K562 (cell line): ENCODE measurements around the gene MANEAL. TPM values are rescaled to one million over a fixed set of nuclear protein-coding genes. Genes with fewer than 3 reads are reported as not detected.

ENCODE experiments used
- ASH1L ChIP-seq: fragments of 450-650 bp; IDR thresholded peaks from 2 replicates; pipeline ENCODE4 v1.6.1; 2018; ENCODE audit warnings: borderline replicate concordance, mild to moderate bottlenecking, low read depth; ENCODE audit not compliant: partially characterized antibody
- BCOR ChIP-seq: fragments of 450-650 bp; IDR thresholded peaks from 2 replicates; pipeline ENCODE4 v1.6.1; 2016
- EGR1 ChIP-seq: fragments of 450-650 bp; conservative IDR thresholded peaks from 2 replicates; pipeline ENCODE4 v1.6.1; 2017; ENCODE audit warnings: mild to moderate bottlenecking
- GATAD2A ChIP-seq: fragments of 450-650 bp; IDR thresholded peaks from 2 replicates; pipeline ENCODE4 v1.6.1; 2017
- HEY1 ChIP-seq: fragments of 250-450 bp; sonication (Bioruptor Pico); IDR thresholded peaks from 2 replicates; pipeline ENCODE4 v1.5.0; 2020; ENCODE audit warnings: mild to moderate bottlenecking, moderate library complexity, borderline replicate concordance
- HNRNPH1 ChIP-seq: fragments of 200-400 bp; formaldehyde crosslinking; optimal IDR thresholded peaks from 2 replicates; pipeline ENCODE3; 2017; ENCODE audit warnings: low read depth, mild to moderate bottlenecking, low read length, moderate library complexity
- ILK ChIP-seq: fragments of 450-650 bp; IDR thresholded peaks from 2 replicates; pipeline ENCODE4 v1.6.1; 2016; ENCODE audit warnings: missing genetic modification characterization, low read depth, mild to moderate bottlenecking, missing compliant biosample characterization, moderate library complexity, borderline replicate concordance
- MEF2D ChIP-seq: conservative IDR thresholded peaks from 2 replicates; pipeline ENCODE4 v1.6.1; 2016; ENCODE audit warnings: low read depth, missing genetic modification characterization, missing compliant biosample characterization
- PHB ChIP-seq: fragments of 250-450 bp; sonication (Bioruptor Pico); IDR thresholded peaks from 2 replicates; pipeline ENCODE4 v1.5.0; 2021
- RBM22 ChIP-seq: fragments of 200-400 bp; formaldehyde crosslinking; IDR thresholded peaks from 2 replicates; pipeline ENCODE4 v1.6.1; 2018; ENCODE audit warnings: low read length, low read depth; ENCODE audit not compliant: poor library complexity, severe bottlenecking
- SRF ChIP-seq, 2 experiments: fragments of 250-450, 450-650 bp in 1 of 2; sonication (Bioruptor Pico) in 1 of 2; sonication (generic) in 1 of 2; formaldehyde crosslinking; IDR thresholded peaks; 2 replicates each; pipeline versions ENCODE4 v1.5.0 to v1.5.1; 2020 to 2022; ENCODE audit warnings: mild to moderate bottlenecking in 1 of 2, missing genetic modification reagents in 1 of 2
- TAF7 ChIP-seq: fragments of 450-650 bp; IDR thresholded peaks from 2 replicates; pipeline ENCODE4 v1.6.1; 2016; ENCODE audit warnings: missing genetic modification characterization, missing compliant biosample characterization
- ZBTB26 ChIP-seq: fragments of 450-650 bp; formaldehyde crosslinking; IDR thresholded peaks from 2 replicates; pipeline ENCODE4 v1.4.0; 2022; ENCODE audit warnings: missing genetic modification characterization
- ZBTB8A ChIP-seq: fragments of 450-650 bp; IDR thresholded peaks from 2 replicates; pipeline ENCODE4 v1.6.1; 2018; ENCODE audit warnings: mild to moderate bottlenecking, moderate library complexity; ENCODE audit not compliant: partially characterized antibody
- ZNF146 ChIP-seq: IDR thresholded peaks from one replicate; pipeline ENCODE4 v1.6.1; 2018; ENCODE audit warnings: missing compliant biosample characterization; ENCODE audit not compliant: unreplicated experiment
- ZNF224 ChIP-seq: sonication (generic); formaldehyde crosslinking; IDR thresholded peaks from 2 replicates; pipeline ENCODE4 v1.8.0; 2022; ENCODE audit warnings: mild to moderate bottlenecking, missing genetic modification reagents
- ZNF232 ChIP-seq: sonication (generic); formaldehyde crosslinking; IDR thresholded peaks from 2 replicates; pipeline ENCODE4 v1.8.0; 2022; ENCODE audit warnings: mild to moderate bottlenecking, missing genetic modification reagents
- ZNF41 ChIP-seq: fragments of 250-450 bp; sonication (Bioruptor Pico); conservative IDR thresholded peaks from 2 replicates; pipeline ENCODE4 v1.4.0; 2020; ENCODE audit warnings: mild to moderate bottlenecking
- ZNF589 ChIP-seq: fragments of 200-800 bp; sonication (Bioruptor generic); IDR thresholded peaks from 2 replicates; pipeline ENCODE4 v1.6.1; 2016; ENCODE audit warnings: low read depth, missing genetic modification characterization, missing compliant biosample characterization
- polyA plus RNA-seq, 8 experiments: library from polyadenylated mRNA; depleted of rRNA in 4 of 8; stranded (reverse) in 5 of 8; unstranded in 3 of 8; fragments of >200 nt; fragmentation: Nextera tagmentation in 2 of 8; fragmentation: Illumina TruSeq in 1 of 8; extraction: Ambion mirVana in 2 of 8; extraction: Trizol in 1 of 8; gene quantifications; 2 replicates each; pipeline versions ENCODE4 v1.2.1 to v1.2.3, GENCODE V29; 2011 to 2014; ENCODE audit warnings: inconsistent platforms in 1 of 8, missing spikeins in 1 of 8
- total RNA-seq, 7 experiments: library from RNA; depleted of rRNA in 6 of 7; stranded (reverse); fragments of >200 nt in 6 of 7; fragmentation: Illumina TruSeq in 2 of 7; extraction: Trizol in 2 of 7; gene quantifications; 2 replicates each; pipeline versions ENCODE4 v1.2.1 to v1.2.3, GENCODE V29; 2011 to 2021; ENCODE audit warnings: low replicate concordance in 1 of 7
- TF ChIP-seq, protein P1 (sequence below): sonication (generic); formaldehyde crosslinking; IDR thresholded peaks from 2 replicates; pipeline ENCODE4 v1.8.1; 2023; ENCODE audit warnings: mild to moderate bottlenecking, missing genetic modification reagents
- TF ChIP-seq, protein P2 (sequence below): fragments of 450-650 bp; formaldehyde crosslinking; IDR thresholded peaks from 2 replicates; pipeline ENCODE4 v1.4.0; 2022; ENCODE audit warnings: missing genetic modification characterization
- TF ChIP-seq, protein P3 (sequence below): fragments of 450-650 bp; formaldehyde crosslinking; conservative IDR thresholded peaks from 2 replicates; pipeline ENCODE4 v1.4.0; 2022; ENCODE audit warnings: mild to moderate bottlenecking, missing genetic modification characterization
- TF ChIP-seq, protein P4 (sequence below): fragments of 450-650 bp; formaldehyde crosslinking; IDR thresholded peaks from 2 replicates; pipeline ENCODE4 v1.4.0; 2020; ENCODE audit warnings: mild to moderate bottlenecking, moderate library complexity

MANEAL gene
- total and polyA plus RNA-seq, 9 of the 15 experiments (the other 6 are each of a cell fraction or from before 2014, with no cell fraction given): 0.37 to 3.2 (median 1.2) TPM

- TF ChIP-seq BCOR (no peak), HNRNPH1 (no peak), ILK (no peak), ZNF224 (CRISPR knock-in tag) (peak; percentile 99), MEF2D (tag) (0 out of 2 replicates have a peak, but pooled peaks have one; percentile 29), SRF (CRISPR knock-in tag; IDR thresholded peaks at IDR 0.05) (peak in 1 of 2 experiments; percentile 97; a peak in 2 of 4 replicates), ZNF589 (CRISPR knock-in tag) (peak; percentile 81; the same call in 1 of the 2 replicates), GATAD2A (no peak), ZNF232 (CRISPR knock-in tag) (peak; percentile 99), HEY1 (CRISPR knock-in tag) (no peak), RBM22 (no peak), TAF7 (tag) (no peak), ZBTB26 (peak; percentile 73; the same call in 1 of the 2 replicates), ZBTB8A (no peak), ASH1L (no peak), EGR1 (peak; percentile 81), ZNF41 (no peak), PHB (CRISPR knock-in tag) (no peak), ZNF146 (CRISPR knock-in tag) (peak; percentile 87)
- TF ChIP-seq, protein P1, sequence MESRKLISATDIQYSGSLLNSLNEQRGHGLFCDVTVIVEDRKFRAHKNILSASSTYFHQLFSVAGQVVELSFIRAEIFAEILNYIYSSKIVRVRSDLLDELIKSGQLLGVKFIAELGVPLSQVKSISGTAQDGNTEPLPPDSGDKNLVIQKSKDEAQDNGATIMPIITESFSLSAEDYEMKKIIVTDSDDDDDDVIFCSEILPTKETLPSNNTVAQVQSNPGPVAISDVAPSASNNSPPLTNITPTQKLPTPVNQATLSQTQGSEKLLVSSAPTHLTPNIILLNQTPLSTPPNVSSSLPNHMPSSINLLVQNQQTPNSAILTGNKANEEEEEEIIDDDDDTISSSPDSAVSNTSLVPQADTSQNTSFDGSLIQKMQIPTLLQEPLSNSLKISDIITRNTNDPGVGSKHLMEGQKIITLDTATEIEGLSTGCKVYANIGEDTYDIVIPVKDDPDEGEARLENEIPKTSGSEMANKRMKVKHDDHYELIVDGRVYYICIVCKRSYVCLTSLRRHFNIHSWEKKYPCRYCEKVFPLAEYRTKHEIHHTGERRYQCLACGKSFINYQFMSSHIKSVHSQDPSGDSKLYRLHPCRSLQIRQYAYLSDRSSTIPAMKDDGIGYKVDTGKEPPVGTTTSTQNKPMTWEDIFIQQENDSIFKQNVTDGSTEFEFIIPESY (CRISPR knock-in tag): peak; percentile 96
- TF ChIP-seq, protein P2, sequence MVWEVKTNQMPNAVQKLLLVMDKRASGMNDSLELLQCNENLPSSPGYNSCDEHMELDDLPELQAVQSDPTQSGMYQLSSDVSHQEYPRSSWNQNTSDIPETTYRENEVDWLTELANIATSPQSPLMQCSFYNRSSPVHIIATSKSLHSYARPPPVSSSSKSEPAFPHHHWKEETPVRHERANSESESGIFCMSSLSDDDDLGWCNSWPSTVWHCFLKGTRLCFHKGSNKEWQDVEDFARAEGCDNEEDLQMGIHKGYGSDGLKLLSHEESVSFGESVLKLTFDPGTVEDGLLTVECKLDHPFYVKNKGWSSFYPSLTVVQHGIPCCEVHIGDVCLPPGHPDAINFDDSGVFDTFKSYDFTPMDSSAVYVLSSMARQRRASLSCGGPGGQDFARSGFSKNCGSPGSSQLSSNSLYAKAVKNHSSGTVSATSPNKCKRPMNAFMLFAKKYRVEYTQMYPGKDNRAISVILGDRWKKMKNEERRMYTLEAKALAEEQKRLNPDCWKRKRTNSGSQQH (CRISPR knock-in tag): peak; percentile 84
- TF ChIP-seq, protein P3, sequence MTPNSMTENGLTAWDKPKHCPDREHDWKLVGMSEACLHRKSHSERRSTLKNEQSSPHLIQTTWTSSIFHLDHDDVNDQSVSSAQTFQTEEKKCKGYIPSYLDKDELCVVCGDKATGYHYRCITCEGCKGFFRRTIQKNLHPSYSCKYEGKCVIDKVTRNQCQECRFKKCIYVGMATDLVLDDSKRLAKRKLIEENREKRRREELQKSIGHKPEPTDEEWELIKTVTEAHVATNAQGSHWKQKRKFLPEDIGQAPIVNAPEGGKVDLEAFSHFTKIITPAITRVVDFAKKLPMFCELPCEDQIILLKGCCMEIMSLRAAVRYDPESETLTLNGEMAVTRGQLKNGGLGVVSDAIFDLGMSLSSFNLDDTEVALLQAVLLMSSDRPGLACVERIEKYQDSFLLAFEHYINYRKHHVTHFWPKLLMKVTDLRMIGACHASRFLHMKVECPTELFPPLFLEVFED (CRISPR knock-in tag): peak; percentile 69; the same call in 1 of the 2 replicates
- TF ChIP-seq, protein P4, sequence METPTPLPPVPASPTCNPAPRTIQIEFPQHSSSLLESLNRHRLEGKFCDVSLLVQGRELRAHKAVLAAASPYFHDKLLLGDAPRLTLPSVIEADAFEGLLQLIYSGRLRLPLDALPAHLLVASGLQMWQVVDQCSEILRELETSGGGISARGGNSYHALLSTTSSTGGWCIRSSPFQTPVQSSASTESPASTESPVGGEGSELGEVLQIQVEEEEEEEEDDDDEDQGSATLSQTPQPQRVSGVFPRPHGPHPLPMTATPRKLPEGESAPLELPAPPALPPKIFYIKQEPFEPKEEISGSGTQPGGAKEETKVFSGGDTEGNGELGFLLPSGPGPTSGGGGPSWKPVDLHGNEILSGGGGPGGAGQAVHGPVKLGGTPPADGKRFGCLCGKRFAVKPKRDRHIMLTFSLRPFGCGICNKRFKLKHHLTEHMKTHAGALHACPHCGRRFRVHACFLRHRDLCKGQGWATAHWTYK (CRISPR knock-in tag): peak; percentile 74; the same call in 1 of the 2 replicates
Measured at GRCh38 chr1:37764414-37764825, 29.2 kb upstream of the MANEAL start (continued).
